ENCODE measurements around the gene NKD2.

DNA sequence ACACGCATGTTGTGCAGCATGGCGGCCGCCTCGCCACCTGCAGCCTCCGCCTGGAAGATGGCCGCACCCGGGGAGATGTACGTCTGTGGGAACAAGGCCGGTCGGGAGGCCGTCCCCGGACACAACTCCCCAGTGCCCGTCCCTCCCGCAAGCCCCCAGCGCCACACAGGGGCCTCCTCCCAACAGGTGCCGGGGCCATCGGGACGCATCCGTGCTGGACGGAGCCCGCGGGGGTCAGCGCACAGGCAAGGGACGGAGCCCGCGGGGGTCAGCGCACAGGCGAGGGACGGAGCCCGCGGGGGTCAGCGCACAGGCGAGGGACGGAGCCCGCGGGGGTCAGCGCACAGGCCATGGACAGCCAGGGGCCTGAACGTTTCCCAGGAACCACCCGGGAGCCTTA is 76.8 kb downstream of the NKD2 start:
- TF ChIP-seq, protein P1, sequence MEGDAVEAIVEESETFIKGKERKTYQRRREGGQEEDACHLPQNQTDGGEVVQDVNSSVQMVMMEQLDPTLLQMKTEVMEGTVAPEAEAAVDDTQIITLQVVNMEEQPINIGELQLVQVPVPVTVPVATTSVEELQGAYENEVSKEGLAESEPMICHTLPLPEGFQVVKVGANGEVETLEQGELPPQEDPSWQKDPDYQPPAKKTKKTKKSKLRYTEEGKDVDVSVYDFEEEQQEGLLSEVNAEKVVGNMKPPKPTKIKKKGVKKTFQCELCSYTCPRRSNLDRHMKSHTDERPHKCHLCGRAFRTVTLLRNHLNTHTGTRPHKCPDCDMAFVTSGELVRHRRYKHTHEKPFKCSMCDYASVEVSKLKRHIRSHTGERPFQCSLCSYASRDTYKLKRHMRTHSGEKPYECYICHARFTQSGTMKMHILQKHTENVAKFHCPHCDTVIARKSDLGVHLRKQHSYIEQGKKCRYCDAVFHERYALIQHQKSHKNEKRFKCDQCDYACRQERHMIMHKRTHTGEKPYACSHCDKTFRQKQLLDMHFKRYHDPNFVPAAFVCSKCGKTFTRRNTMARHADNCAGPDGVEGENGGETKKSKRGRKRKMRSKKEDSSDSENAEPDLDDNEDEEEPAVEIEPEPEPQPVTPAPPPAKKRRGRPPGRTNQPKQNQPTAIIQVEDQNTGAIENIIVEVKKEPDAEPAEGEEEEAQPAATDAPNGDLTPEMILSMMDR (conservative IDR thresholded peaks at IDR 0.05; ENCODE audit: low read depth in 2 of 2) = no peak
- TF ChIP-seq POLR2AphosphoS5 (IDR thresholded peaks at IDR 0.05; ENCODE audit: low read depth) (no peak), EZH2 (IDR thresholded peaks at IDR 0.05; ENCODE audit: low read depth, unreplicated experiment) (no peak), JUNB (IDR thresholded peaks at IDR 0.05; ENCODE audit: unreplicated experiment) (no peak), CREB1 (CRISPR knock-in tag; IDR thresholded peaks at IDR 0.05; ENCODE audit: low read depth) (no peak), EZH2phosphoT487 (IDR thresholded peaks at IDR 0.05; ENCODE audit: unreplicated experiment) (no peak), NANOG (IDR thresholded peaks at IDR 0.05; ENCODE audit: borderline replicate concordance) (no peak), ZNF331 (CRISPR knock-in tag; IDR thresholded peaks at IDR 0.05; ENCODE audit: low read depth) (no peak), ZNF114 (CRISPR knock-in tag; IDR thresholded peaks at IDR 0.05) (no peak)
- TF ChIP-seq, protein P2, sequence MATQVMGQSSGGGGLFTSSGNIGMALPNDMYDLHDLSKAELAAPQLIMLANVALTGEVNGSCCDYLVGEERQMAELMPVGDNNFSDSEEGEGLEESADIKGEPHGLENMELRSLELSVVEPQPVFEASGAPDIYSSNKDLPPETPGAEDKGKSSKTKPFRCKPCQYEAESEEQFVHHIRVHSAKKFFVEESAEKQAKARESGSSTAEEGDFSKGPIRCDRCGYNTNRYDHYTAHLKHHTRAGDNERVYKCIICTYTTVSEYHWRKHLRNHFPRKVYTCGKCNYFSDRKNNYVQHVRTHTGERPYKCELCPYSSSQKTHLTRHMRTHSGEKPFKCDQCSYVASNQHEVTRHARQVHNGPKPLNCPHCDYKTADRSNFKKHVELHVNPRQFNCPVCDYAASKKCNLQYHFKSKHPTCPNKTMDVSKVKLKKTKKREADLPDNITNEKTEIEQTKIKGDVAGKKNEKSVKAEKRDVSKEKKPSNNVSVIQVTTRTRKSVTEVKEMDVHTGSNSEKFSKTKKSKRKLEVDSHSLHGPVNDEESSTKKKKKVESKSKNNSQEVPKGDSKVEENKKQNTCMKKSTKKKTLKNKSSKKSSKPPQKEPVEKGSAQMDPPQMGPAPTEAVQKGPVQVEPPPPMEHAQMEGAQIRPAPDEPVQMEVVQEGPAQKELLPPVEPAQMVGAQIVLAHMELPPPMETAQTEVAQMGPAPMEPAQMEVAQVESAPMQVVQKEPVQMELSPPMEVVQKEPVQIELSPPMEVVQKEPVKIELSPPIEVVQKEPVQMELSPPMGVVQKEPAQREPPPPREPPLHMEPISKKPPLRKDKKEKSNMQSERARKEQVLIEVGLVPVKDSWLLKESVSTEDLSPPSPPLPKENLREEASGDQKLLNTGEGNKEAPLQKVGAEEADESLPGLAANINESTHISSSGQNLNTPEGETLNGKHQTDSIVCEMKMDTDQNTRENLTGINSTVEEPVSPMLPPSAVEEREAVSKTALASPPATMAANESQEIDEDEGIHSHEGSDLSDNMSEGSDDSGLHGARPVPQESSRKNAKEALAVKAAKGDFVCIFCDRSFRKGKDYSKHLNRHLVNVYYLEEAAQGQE (IDR thresholded peaks at IDR 0.05; ENCODE audit: unreplicated experiment) = no peak
- TF ChIP-seq, protein P3, sequence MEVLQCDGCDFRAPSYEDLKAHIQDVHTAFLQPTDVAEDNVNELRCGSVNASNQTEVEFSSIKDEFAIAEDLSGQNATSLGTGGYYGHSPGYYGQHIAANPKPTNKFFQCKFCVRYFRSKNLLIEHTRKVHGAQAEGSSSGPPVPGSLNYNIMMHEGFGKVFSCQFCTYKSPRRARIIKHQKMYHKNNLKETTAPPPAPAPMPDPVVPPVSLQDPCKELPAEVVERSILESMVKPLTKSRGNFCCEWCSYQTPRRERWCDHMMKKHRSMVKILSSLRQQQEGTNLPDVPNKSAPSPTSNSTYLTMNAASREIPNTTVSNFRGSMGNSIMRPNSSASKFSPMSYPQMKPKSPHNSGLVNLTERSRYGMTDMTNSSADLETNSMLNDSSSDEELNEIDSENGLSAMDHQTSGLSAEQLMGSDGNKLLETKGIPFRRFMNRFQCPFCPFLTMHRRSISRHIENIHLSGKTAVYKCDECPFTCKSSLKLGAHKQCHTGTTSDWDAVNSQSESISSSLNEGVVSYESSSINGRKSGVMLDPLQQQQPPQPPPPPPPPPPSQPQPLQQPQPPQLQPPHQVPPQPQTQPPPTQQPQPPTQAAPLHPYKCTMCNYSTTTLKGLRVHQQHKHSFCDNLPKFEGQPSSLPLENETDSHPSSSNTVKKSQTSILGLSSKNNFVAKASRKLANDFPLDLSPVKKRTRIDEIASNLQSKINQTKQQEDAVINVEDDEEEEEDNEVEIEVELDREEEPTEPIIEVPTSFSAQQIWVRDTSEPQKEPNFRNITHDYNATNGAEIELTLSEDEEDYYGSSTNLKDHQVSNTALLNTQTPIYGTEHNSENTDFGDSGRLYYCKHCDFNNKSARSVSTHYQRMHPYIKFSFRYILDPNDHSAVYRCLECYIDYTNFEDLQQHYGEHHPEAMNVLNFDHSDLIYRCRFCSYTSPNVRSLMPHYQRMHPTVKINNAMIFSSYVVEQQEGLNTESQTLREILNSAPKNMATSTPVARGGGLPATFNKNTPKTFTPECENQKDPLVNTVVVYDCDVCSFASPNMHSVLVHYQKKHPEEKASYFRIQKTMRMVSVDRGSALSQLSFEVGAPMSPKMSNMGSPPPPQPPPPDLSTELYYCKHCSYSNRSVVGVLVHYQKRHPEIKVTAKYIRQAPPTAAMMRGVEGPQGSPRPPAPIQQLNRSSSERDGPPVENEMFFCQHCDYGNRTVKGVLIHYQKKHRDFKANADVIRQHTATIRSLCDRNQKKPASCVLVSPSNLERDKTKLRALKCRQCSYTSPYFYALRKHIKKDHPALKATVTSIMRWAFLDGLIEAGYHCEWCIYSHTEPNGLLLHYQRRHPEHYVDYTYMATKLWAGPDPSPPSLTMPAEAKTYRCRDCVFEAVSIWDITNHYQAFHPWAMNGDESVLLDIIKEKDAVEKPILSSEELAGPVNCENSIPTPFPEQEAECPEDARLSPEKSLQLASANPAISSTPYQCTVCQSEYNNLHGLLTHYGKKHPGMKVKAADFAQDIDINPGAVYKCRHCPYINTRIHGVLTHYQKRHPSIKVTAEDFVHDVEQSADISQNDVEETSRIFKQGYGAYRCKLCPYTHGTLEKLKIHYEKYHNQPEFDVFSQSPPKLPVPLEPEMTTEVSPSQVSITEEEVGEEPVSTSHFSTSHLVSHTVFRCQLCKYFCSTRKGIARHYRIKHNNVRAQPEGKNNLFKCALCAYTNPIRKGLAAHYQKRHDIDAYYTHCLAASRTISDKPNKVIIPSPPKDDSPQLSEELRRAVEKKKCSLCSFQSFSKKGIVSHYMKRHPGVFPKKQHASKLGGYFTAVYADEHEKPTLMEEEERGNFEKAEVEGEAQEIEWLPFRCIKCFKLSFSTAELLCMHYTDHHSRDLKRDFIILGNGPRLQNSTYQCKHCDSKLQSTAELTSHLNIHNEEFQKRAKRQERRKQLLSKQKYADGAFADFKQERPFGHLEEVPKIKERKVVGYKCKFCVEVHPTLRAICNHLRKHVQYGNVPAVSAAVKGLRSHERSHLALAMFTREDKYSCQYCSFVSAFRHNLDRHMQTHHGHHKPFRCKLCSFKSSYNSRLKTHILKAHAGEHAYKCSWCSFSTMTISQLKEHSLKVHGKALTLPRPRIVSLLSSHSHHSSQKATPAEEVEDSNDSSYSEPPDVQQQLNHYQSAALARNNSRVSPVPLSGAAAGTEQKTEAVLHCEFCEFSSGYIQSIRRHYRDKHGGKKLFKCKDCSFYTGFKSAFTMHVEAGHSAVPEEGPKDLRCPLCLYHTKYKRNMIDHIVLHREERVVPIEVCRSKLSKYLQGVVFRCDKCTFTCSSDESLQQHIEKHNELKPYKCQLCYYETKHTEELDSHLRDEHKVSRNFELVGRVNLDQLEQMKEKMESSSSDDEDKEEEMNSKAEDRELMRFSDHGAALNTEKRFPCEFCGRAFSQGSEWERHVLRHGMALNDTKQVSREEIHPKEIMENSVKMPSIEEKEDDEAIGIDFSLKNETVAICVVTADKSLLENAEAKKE (CRISPR knock-in tag; IDR thresholded peaks at IDR 0.05) = no peak

Data from GM23338 (cell line).